A673 (cell line): Measurements from ENCODE around the gene STYXL1. TPM values are rescaled to one million over a fixed set of nuclear protein-coding genes. Genes with fewer than 3 reads are reported as not detected.

Source experiments
- BruUV-seq: library from RNA; stranded (reverse); fragments of 400-500 nt; replicated peaks from 2 replicates; lab custom pipeline; 2021; lab: Mats Ljungman, UMichigan
- CTCF ChIA-PET: fragments of 300-600 bp; sonication (Branson Sonifier 250); formaldehyde crosslinking; loops from one replicate; lab custom pipeline; 2022; ENCODE audit warnings: antibody characterized with exemption; lab: Charles Lee
- POLR2A ChIA-PET: fragments of 300-600 bp; sonication (Branson Sonifier 250); formaldehyde crosslinking; loops from one replicate; lab custom pipeline; 2022; ENCODE audit warnings: antibody characterized with exemption; ENCODE audit not compliant: low non-redundant PET; lab: Charles Lee
- DNase-seq: peaks from one replicate; pipeline ENCODE4 v3.0.0-alpha.2; 2015; ENCODE audit warnings: low spot score
- H3K27ac ChIP-seq: fragments of 200-600 bp; sonication (generic); 2 replicates; pipeline ENCODE4 v1.5.1; 2016; ENCODE audit warnings: mixed run types, low read depth, mild to moderate bottlenecking, mixed read lengths, antibody characterized with exemption, low read length; ENCODE audit not compliant: poor library complexity, severe bottlenecking
- H3K27me3 ChIP-seq: fragments of 200-600 bp; sonication (generic); replicated peaks from 2 replicates; pipeline ENCODE4 v1.6.1; 2017; ENCODE audit warnings: mixed run types, low read depth, mild to moderate bottlenecking, mixed read lengths, antibody characterized with exemption, low read length; ENCODE audit not compliant: insufficient read depth, poor library complexity
- H3K36me3 ChIP-seq: fragments of 200-600 bp; sonication (generic); 2 replicates; pipeline ENCODE4 v1.6.1; 2016; ENCODE audit warnings: mixed run types, mild to moderate bottlenecking, mixed read lengths, antibody characterized with exemption, low read length; ENCODE audit not compliant: insufficient read depth, poor library complexity, severe bottlenecking
- H3K4me1 ChIP-seq: fragments of 200-600 bp; sonication (generic); 2 replicates; pipeline ENCODE4 v1.6.1; 2017; ENCODE audit warnings: mixed run types, mild to moderate bottlenecking, mixed read lengths, antibody characterized with exemption, low read length; ENCODE audit not compliant: insufficient read depth, poor library complexity, severe bottlenecking
- H3K4me3 ChIP-seq: fragments of 200-600 bp; sonication (generic); 2 replicates; pipeline ENCODE4 v1.5.1; 2016; ENCODE audit warnings: low read depth, mixed run types, mild to moderate bottlenecking, mixed read lengths, low read length; ENCODE audit not compliant: poor library complexity, severe bottlenecking
- H3K9me3 ChIP-seq: fragments of 200-600 bp; sonication (generic); 2 replicates; pipeline ENCODE4 v1.6.1; 2016; ENCODE audit warnings: mixed run types, low read depth, mild to moderate bottlenecking, mixed read lengths, antibody characterized with exemption, low read length; ENCODE audit not compliant: poor library complexity, severe bottlenecking
- EZH2 ChIP-seq: fragments of 200-600 bp; sonication (generic); IDR thresholded peaks from 2 replicates; pipeline ENCODE4 v1.6.1; 2017; ENCODE audit warnings: borderline replicate concordance, low read depth, mild to moderate bottlenecking, mixed read lengths, antibody characterized with exemption, low read length; ENCODE audit not compliant: poor library complexity, severe bottlenecking
- intact Hi-C: fragments of 100-400 bp; cut with micrococcal nuclease; formaldehyde crosslinking; loops from one replicate; pipeline ENCODE4 v1.10.0; 2022; ENCODE audit not compliant: unreplicated experiment
- total RNA-seq: library from RNA; stranded (reverse); gene quantifications from 2 replicates; pipeline ENCODE4 v1.2.3, GENCODE V29; 2021
- TF ChIP-seq, protein P1 (sequence below): fragments of 300-800, 200-600 bp; sonication (generic); conservative IDR thresholded peaks from 2 replicates; pipeline ENCODE4 v1.5.1; 2017; ENCODE audit warnings: low read depth, mild to moderate bottlenecking, antibody characterized with exemption, low read length, moderate library complexity, mixed read lengths

Gene STYXL1
- total RNA-seq, 1 experiment from 2014 or later: 36.3 TPM

DNA sequence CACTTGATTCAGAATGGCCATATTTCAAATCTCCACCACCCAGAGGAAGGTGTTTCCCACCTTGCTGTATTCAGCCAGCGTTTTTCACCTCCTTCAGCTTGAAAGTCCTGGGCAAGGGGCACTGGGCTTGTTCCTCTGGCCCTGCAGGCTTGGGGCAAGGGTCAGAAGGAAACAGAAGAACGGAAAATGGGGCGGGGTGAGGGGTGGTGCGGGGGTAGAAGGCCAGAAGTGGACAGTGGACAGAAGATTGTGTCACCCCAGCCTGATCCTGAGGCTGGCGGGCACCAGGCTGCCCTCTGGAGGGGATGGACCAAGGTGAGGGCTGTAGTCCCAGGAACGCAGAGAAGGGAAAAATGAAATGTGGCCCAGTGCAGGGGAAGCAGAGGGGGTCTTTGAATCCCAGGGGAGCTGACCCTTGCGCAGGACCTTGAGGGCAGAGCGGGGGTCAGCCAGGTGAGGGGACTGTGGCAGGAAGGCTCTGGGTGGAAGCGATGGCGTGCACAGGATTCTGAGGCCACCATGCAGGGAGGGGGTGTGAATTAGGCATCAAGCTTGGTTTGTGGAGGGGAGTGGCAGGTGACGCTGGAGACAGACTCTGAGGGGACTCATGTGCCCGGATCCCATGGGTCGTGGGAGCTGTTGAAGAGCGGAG is 76.4 kb downstream of the STYXL1 start:
- DNase-seq: no peak
- ChIA-PET CTCF (no interaction called here), POLR2A (no interaction called here)
- no peaks in the 10 kb centered on the region for H3K9me3 ChIP-seq
- no peaks in the 10 kb centered on the region for H3K4me1 ChIP-seq
- TF ChIP-seq, protein P1, sequence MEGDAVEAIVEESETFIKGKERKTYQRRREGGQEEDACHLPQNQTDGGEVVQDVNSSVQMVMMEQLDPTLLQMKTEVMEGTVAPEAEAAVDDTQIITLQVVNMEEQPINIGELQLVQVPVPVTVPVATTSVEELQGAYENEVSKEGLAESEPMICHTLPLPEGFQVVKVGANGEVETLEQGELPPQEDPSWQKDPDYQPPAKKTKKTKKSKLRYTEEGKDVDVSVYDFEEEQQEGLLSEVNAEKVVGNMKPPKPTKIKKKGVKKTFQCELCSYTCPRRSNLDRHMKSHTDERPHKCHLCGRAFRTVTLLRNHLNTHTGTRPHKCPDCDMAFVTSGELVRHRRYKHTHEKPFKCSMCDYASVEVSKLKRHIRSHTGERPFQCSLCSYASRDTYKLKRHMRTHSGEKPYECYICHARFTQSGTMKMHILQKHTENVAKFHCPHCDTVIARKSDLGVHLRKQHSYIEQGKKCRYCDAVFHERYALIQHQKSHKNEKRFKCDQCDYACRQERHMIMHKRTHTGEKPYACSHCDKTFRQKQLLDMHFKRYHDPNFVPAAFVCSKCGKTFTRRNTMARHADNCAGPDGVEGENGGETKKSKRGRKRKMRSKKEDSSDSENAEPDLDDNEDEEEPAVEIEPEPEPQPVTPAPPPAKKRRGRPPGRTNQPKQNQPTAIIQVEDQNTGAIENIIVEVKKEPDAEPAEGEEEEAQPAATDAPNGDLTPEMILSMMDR: no peak
- no peak for TF ChIP-seq EZH2
- H3K27me3 ChIP-seq: no peaks in the 10 kb centered on the region
- intact Hi-C loops: no loop called here
- H3K36me3 ChIP-seq: peaks cover 8% of the 10 kb centered on the region
- H3K4me3 ChIP-seq: no peak overlapping the region
- BruUV-seq: no TSS peak
- H3K27ac ChIP-seq: no peak overlapping the region

DNA sequence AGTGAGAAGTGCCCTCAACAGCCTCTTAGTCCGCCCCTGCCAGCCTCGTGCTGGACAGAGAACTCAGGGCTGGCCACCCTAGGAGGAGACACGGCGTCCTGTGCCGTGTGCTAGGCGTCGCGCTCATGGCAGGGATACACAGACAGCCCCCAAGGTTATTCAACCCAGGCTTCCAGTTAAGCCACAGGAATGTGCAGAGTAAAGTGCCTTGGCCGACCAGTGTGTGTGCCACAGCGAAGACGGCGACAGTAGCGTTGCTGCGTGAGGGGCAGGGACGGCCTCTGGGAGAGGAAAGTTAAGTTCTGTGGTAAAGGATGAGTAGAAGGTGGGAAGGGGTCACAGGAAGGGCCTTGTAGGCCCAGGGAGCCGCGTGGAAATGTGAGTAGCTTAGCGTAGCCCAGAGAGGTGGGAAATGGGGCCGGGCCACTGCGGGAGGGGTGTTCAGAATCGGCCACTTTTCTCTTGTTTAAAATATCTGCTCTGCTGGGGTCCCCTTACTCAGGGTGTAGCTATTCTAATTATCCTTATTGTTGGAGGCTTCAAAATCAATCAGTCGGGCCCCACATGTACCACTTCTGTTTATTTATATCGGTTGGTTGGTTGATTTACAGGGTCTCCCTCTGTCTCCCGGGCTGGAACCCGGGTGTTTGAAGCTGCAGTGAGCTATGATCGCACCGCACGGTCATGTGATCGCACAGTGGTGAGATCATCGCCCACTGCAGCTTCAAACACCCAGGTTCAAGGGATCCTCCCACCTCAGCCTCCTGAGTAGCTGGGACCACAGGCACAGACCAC is 77.9 kb downstream of the STYXL1 start:
- POLR2A ChIA-PET: no interaction called here
- Histone ChIP-seq H3K36me3 (peaks cover 8% of the 10 kb centered on the region), H3K27ac (no peak overlapping the region), H3K27me3 (no peaks in the 10 kb centered on the region), H3K4me1 (no peaks in the 10 kb centered on the region), H3K4me3 (no peak overlapping the region), H3K9me3 (no peaks in the 10 kb centered on the region)
- no TSS peak for BruUV-seq
- DNase-seq: no peak
- intact Hi-C loops: no loop called here
- CTCF ChIA-PET: no interaction called here
- TF ChIP-seq EZH2: no peak
- TF ChIP-seq, protein P1: no peak

DNA sequence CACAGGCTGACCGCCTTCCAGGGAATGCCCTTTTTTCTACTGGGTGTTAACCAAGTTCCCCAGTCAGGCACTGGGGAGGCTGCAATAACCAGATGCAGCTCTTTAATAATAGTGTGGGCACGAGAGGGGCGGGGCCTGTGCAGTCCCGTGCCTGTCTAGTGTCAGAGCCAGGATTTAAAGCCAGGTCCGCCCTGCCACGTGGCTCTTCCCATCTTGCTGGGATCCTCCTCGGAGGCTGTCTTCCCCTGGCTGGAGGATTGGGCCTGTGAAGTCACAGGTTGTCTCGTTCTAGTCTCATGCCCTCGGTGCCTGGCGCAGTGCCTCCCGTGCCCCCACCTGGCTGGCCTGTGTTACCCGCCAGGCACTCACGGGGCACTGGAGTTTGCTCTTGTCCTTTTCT is 78.6 kb downstream of the STYXL1 start:
- BruUV-seq: no TSS peak
- intact Hi-C loops: no loop called here
- Histone ChIP-seq H3K27ac (no peak overlapping the region), H3K4me1 (no peaks in the 10 kb centered on the region), H3K36me3 (peaks cover 8% of the 10 kb centered on the region), H3K4me3 (no peak overlapping the region), H3K9me3 (no peaks in the 10 kb centered on the region), H3K27me3 (no peaks in the 10 kb centered on the region)
- no peak for DNase-seq
- CTCF ChIA-PET: no interaction called here
- TF ChIP-seq, protein P1: no peak
- no peak for TF ChIP-seq EZH2
- POLR2A ChIA-PET: no interaction called here
